ENCODE measurements around the gene TMEM132A. TPM values are rescaled to one million over a fixed set of nuclear protein-coding genes. Genes with fewer than 3 reads are reported as not detected.

Gene TMEM132A
- total and polyA plus RNA-seq, 2 of the 13 experiments (the other 11 are each of a cell fraction or from before 2014, with no cell fraction given): 11.1 to 32.9 TPM

DNA sequence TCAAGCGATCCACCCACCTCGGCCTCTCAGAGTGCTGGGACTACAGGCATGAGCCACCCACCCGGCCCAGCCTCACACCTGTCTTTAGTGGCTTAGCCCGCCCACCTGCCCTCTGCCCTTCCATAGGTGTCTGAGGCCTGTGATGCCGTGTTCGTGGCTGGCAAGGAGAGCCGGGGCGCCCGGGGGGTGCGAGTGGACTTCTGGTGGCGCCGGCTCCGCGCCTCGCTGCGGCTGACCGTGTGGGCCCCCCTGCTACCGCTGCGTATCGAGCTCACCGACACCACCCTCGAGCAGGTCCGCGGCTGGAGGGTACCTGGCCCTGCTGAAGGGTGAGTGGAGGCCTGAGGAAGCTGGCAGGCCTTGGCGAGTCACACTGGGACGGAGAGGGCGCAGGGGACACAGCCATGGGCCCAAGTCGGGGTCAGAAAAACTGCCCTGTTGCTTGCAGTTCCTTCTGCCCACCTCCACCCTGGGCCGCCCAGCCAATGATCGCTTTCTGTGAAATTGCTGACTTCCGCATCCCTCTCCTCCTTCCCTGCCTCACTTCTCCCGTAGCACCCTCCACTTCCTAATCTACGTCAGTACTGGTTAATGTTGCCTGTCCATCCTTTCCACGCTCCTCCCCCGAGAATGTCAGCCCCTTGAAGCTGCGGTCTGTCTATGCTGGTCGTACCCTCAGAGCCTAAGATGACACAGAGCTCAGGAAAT is 9.3 kb downstream of the TMEM132A start:
- BruUV-seq (replicated peaks): no TSS peak
- FAIRE-seq (no peak), DNase-seq (ENCODE audit: low spot score) (no peak), ATAC-seq (no peak)
- Histone ChIP-seq H3K4me1 (ENCODE audit: insufficient read depth, low read length) (peaks cover 10% of the 10 kb centered on the region), H3K9ac (ENCODE audit: insufficient read depth, low read depth, low read length) (no peak overlapping the region), H3K27ac (ENCODE audit: extremely low read length, insufficient read depth, low read length) (no peak overlapping the region), H3K79me2 (ENCODE audit: insufficient read depth, low read length) (no peaks in the 10 kb centered on the region), H3K4me2 (ENCODE audit: low read depth, low read length) (no peak overlapping the region), H3K9me3 (ENCODE audit: low read length) (no peaks in the 10 kb centered on the region), H3K27me3 (ENCODE audit: control insufficient read depth in 1 of 2, insufficient read depth in 2 of 2, low read length in 2 of 2) (no peaks in the 10 kb centered on the region), H2AFZ (ENCODE audit: low read length) (no peak overlapping the region), H3K4me3 (replicated peaks in 1 of 3; ENCODE audit: insufficient read depth in 1 of 3, low read depth in 2 of 3, low read length in 3 of 3) (no peak overlapping the region), H4K20me1 (ENCODE audit: insufficient read depth, low read length) (no peaks in the 10 kb centered on the region), H3K36me3 (replicated peaks in 1 of 2; ENCODE audit: control insufficient read depth in 1 of 2, insufficient read depth in 2 of 2, low read length in 2 of 2) (peaks cover 2 to 3% of the 10 kb centered on the region in 2 experiments; a peak in 3 of 5 replicates)
- ChIA-PET CTCF (ENCODE audit: low intra/inter-chr PET ratio, low total read pairs) (no interaction called here), POLR2A (no interaction called here)
- WGBS (ENCODE audit: low lambda C conversion rate): 96% methylated on average over 35 of the region's 37 CpGs
- in situ Hi-C loops (cut with HindIII; ENCODE audit: extremely low pct_ligation_motif_present, low pct_unique_long_range_greater_than_20kb) (no loop called here), intact Hi-C loops (cut with micrococcal nuclease; ENCODE audit: unreplicated experiment) (no loop called here)
- TF ChIP-seq, protein P1, sequence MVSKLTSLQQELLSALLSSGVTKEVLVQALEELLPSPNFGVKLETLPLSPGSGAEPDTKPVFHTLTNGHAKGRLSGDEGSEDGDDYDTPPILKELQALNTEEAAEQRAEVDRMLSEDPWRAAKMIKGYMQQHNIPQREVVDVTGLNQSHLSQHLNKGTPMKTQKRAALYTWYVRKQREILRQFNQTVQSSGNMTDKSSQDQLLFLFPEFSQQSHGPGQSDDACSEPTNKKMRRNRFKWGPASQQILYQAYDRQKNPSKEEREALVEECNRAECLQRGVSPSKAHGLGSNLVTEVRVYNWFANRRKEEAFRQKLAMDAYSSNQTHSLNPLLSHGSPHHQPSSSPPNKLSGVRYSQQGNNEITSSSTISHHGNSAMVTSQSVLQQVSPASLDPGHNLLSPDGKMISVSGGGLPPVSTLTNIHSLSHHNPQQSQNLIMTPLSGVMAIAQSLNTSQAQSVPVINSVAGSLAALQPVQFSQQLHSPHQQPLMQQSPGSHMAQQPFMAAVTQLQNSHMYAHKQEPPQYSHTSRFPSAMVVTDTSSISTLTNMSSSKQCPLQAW (CRISPR knock-in tag; IDR thresholded peaks at IDR 0.05): no peak
- no peak for TF ChIP-seq ZNF556 (CRISPR knock-in tag; IDR thresholded peaks at IDR 0.05; ENCODE audit: borderline replicate concordance)
- no peak for TF ChIP-seq ZNF235 (CRISPR knock-in tag; IDR thresholded peaks at IDR 0.05; ENCODE audit: borderline replicate concordance)
- no peak for TF ChIP-seq ZNF136 (CRISPR knock-in tag; IDR thresholded peaks at IDR 0.05; ENCODE audit: low read depth)
- no peak for TF ChIP-seq ZNF792 (CRISPR knock-in tag; IDR thresholded peaks at IDR 0.05)
- no peak for TF ChIP-seq ZNF460 (CRISPR knock-in tag; IDR thresholded peaks at IDR 0.05; ENCODE audit: borderline replicate concordance)
- TF ChIP-seq EED (CRISPR knock-in tag; IDR thresholded peaks at IDR 0.05): no peak
- TF ChIP-seq SYNCRIP (IDR thresholded peaks at IDR 0.05; ENCODE audit: insufficient read depth, low read depth, low read length): no peak
- TF ChIP-seq, protein P2, sequence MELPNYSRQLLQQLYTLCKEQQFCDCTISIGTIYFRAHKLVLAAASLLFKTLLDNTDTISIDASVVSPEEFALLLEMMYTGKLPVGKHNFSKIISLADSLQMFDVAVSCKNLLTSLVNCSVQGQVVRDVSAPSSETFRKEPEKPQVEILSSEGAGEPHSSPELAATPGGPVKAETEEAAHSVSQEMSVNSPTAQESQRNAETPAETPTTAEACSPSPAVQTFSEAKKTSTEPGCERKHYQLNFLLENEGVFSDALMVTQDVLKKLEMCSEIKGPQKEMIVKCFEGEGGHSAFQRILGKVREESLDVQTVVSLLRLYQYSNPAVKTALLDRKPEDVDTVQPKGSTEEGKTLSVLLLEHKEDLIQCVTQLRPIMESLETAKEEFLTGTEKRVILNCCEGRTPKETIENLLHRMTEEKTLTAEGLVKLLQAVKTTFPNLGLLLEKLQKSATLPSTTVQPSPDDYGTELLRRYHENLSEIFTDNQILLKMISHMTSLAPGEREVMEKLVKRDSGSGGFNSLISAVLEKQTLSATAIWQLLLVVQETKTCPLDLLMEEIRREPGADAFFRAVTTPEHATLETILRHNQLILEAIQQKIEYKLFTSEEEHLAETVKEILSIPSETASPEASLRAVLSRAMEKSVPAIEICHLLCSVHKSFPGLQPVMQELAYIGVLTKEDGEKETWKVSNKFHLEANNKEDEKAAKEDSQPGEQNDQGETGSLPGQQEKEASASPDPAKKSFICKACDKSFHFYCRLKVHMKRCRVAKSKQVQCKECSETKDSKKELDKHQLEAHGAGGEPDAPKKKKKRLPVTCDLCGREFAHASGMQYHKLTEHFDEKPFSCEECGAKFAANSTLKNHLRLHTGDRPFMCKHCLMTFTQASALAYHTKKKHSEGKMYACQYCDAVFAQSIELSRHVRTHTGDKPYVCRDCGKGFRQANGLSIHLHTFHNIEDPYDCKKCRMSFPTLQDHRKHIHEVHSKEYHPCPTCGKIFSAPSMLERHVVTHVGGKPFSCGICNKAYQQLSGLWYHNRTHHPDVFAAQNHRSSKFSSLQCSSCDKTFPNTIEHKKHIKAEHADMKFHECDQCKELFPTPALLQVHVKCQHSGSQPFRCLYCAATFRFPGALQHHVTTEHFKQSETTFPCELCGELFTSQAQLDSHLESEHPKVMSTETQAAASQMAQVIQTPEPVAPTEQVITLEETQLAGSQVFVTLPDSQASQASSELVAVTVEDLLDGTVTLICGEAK (IDR thresholded peaks at IDR 0.05): no peak
- TF ChIP-seq, protein P2 (CRISPR knock-in tag; IDR thresholded peaks at IDR 0.05): no peak
- TF ChIP-seq ZNF383 (CRISPR knock-in tag; IDR thresholded peaks at IDR 0.05; ENCODE audit: borderline replicate concordance): no peak
- TF ChIP-seq CBX2 (IDR thresholded peaks at IDR 0.05; ENCODE audit: low read depth, low read length): no peak
- no peak for TF ChIP-seq CBX2 (CRISPR knock-in tag; IDR thresholded peaks at IDR 0.05; ENCODE audit: low read depth)
- TF ChIP-seq SIX1 (CRISPR knock-in tag; IDR thresholded peaks at IDR 0.05; ENCODE audit: borderline replicate concordance): no peak
